HepG2 (cell line): ENCODE measurements around the gene LGI4. TPM values are rescaled to one million over a fixed set of nuclear protein-coding genes. Genes with fewer than 3 reads are reported as not detected.

Source experiments
- CEBPG ChIP-seq: IDR thresholded peaks from 2 replicates; pipeline ENCODE4 v1.6.1; 2016
- FOXK2 ChIP-seq: fragments of 450-650 bp; IDR thresholded peaks from 2 replicates; pipeline ENCODE4 v1.6.1; 2016
- MAFF ChIP-seq: IDR thresholded peaks from 2 replicates; pipeline ENCODE4 v1.6.1; 2011; ENCODE audit warnings: low read depth, low read length, improper control_type of control experiment
- MEF2D ChIP-seq: sonication (generic); formaldehyde crosslinking; IDR thresholded peaks from 2 replicates; pipeline ENCODE4 v1.5.1; 2020; ENCODE audit warnings: mild to moderate bottlenecking, missing genetic modification reagents
- NFE2 ChIP-seq: sonication (generic); formaldehyde crosslinking; IDR thresholded peaks from 2 replicates; pipeline ENCODE4 v1.4.0; 2020; ENCODE audit warnings: missing genetic modification reagents
- REXO4 ChIP-seq: sonication (generic); formaldehyde crosslinking; IDR thresholded peaks from 2 replicates; pipeline ENCODE4 v1.8.0; 2022; ENCODE audit warnings: missing genetic modification reagents, mild to moderate bottlenecking, borderline replicate concordance
- SNAPC2 ChIP-seq: sonication (generic); formaldehyde crosslinking; IDR thresholded peaks from 2 replicates; pipeline ENCODE4 v1.8.1; 2022; ENCODE audit warnings: mild to moderate bottlenecking, missing genetic modification reagents
- ZNF124 ChIP-seq: sonication (generic); formaldehyde crosslinking; IDR thresholded peaks from 2 replicates; pipeline ENCODE4 v1.4.0; 2020; ENCODE audit warnings: missing genetic modification reagents
- ZSCAN29 ChIP-seq: sonication (generic); formaldehyde crosslinking; conservative IDR thresholded peaks from 2 replicates; pipeline ENCODE4 v1.4.0; 2020; ENCODE audit warnings: mild to moderate bottlenecking, missing genetic modification reagents
- polyA plus RNA-seq, 8 experiments: library from polyadenylated mRNA; depleted of rRNA in 3 of 8; stranded (reverse) in 7 of 8; unstranded in 1 of 8; fragments of >200 nt; fragmentation: Illumina TruSeq in 4 of 8; extraction: Trizol in 4 of 8; gene quantifications; 2 replicates each; pipeline versions ENCODE4 v1.2.1 to v1.2.3, GENCODE V29; 2011 to 2016; ENCODE audit warnings: low read depth in 4 of 8, missing spikeins in 1 of 8, mixed read lengths in 1 of 8; ENCODE audit not compliant: insufficient read depth in 1 of 8
- total RNA-seq, 5 experiments: library from RNA; depleted of rRNA; stranded (reverse); fragments of >200 nt; fragmentation: Illumina TruSeq; extraction: Trizol; gene quantifications; 2 replicates each; pipeline ENCODE4 v1.2.3, GENCODE V29; 2016; ENCODE audit warnings: low read depth in 1 of 5
- TF ChIP-seq, protein P1 (sequence below): sonication (generic); formaldehyde crosslinking; IDR thresholded peaks from 2 replicates; pipeline ENCODE4 v1.5.0; 2020; ENCODE audit warnings: mild to moderate bottlenecking, missing genetic modification reagents
- TF ChIP-seq, protein P2 (sequence below): sonication (generic); formaldehyde crosslinking; IDR thresholded peaks from 2 replicates; pipeline ENCODE4 v1.5.0; 2020; ENCODE audit warnings: mild to moderate bottlenecking, low read depth, missing genetic modification reagents, borderline replicate concordance
- TF ChIP-seq, protein P3 (sequence below): sonication (generic); formaldehyde crosslinking; IDR thresholded peaks from 2 replicates; pipeline ENCODE4 v1.5.1; 2020; ENCODE audit warnings: mild to moderate bottlenecking, missing genetic modification reagents, borderline replicate concordance
- TF ChIP-seq, protein P4 (sequence below): sonication (generic); formaldehyde crosslinking; IDR thresholded peaks from one replicate; pipeline ENCODE4 v1.5.1; 2020; ENCODE audit warnings: mild to moderate bottlenecking, missing genetic modification reagents; ENCODE audit errors: not compliant biosample characterization

The LGI4 gene
- total and polyA plus RNA-seq, 2 of the 13 experiments (the other 11 are each of a cell fraction or from before 2014, with no cell fraction given), result 2.8 TPM; not detected in 1

DNA sequence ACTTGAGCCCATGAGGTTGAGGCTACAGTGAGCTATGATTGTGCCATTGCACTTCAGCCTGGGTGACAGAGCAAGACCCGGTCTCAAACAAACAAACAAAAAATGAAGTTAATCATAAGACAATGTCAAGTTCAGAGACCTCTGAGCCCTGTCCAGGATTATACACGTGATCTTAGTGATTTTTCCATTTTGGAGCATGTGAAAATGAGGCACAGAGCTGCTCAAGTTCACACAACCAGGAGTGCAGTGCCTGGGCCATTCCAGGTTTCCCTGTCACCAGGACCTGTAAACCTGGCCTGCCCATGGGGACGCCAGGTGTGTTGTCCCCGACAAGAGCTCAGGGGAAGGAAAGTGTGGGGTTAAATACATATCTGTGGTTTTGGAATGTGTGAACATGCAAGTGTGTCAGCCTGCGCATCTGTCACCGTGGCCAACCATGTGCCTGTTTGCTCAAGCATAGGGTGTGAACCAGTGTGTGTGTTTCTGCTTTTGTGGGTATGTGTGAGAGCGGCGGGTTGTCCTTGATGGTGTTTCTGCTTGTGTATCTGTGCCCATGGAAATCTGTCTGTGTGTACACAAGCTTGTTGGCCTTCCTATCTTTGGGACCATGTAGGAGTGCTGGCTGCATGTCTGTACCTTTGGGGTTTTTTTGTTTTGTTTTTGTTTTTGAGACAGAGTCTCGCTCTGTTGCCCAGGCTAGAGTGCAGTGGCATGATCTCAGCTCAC lies 2.3 kb upstream of the LGI4 start (continued):
- TF ChIP-seq, protein P1, sequence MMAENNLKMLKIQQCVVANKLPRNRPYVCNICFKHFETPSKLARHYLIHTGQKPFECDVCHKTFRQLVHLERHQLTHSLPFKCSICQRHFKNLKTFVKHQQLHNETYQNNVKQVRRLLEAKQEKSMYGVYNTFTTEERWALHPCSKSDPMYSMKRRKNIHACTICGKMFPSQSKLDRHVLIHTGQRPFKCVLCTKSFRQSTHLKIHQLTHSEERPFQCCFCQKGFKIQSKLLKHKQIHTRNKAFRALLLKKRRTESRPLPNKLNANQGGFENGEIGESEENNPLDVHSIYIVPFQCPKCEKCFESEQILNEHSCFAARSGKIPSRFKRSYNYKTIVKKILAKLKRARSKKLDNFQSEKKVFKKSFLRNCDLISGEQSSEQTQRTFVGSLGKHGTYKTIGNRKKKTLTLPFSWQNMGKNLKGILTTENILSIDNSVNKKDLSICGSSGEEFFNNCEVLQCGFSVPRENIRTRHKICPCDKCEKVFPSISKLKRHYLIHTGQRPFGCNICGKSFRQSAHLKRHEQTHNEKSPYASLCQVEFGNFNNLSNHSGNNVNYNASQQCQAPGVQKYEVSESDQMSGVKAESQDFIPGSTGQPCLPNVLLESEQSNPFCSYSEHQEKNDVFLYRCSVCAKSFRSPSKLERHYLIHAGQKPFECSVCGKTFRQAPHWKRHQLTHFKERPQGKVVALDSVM, result no peak
- no peak for TF ChIP-seq SNAPC2 (CRISPR knock-in tag)
- TF ChIP-seq, protein P2, sequence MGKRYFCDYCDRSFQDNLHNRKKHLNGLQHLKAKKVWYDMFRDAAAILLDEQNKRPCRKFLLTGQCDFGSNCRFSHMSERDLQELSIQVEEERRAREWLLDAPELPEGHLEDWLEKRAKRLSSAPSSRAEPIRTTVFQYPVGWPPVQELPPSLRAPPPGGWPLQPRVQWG, result no peak
- TF ChIP-seq MEF2D (CRISPR knock-in tag), result peak; percentile 88
- no peak for TF ChIP-seq NFE2 (CRISPR knock-in tag)
- peak; percentile 50; the same call in 1 of the 2 replicates for TF ChIP-seq FOXK2
- TF ChIP-seq ZNF124 (CRISPR knock-in tag), result no peak
- TF ChIP-seq MAFF, result no peak
- TF ChIP-seq, protein P3, sequence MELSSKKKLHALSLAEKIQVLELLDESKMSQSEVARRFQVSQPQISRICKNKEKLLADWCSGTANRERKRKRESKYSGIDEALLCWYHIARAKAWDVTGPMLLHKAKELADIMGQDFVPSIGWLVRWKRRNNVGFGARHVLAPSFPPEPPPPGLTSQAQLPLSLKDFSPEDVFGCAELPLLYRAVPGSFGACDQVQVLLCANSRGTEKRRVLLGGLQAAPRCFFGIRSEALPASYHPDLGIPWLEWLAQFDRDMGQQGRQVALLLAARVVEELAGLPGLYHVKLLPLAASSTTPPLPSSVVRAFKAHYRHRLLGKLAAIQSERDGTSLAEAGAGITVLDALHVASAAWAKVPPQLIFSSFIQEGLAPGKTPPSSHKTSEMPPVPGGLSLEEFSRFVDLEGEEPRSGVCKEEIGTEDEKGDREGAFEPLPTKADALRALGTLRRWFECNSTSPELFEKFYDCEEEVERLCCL (CRISPR knock-in tag), result no peak
- TF ChIP-seq, protein P4, sequence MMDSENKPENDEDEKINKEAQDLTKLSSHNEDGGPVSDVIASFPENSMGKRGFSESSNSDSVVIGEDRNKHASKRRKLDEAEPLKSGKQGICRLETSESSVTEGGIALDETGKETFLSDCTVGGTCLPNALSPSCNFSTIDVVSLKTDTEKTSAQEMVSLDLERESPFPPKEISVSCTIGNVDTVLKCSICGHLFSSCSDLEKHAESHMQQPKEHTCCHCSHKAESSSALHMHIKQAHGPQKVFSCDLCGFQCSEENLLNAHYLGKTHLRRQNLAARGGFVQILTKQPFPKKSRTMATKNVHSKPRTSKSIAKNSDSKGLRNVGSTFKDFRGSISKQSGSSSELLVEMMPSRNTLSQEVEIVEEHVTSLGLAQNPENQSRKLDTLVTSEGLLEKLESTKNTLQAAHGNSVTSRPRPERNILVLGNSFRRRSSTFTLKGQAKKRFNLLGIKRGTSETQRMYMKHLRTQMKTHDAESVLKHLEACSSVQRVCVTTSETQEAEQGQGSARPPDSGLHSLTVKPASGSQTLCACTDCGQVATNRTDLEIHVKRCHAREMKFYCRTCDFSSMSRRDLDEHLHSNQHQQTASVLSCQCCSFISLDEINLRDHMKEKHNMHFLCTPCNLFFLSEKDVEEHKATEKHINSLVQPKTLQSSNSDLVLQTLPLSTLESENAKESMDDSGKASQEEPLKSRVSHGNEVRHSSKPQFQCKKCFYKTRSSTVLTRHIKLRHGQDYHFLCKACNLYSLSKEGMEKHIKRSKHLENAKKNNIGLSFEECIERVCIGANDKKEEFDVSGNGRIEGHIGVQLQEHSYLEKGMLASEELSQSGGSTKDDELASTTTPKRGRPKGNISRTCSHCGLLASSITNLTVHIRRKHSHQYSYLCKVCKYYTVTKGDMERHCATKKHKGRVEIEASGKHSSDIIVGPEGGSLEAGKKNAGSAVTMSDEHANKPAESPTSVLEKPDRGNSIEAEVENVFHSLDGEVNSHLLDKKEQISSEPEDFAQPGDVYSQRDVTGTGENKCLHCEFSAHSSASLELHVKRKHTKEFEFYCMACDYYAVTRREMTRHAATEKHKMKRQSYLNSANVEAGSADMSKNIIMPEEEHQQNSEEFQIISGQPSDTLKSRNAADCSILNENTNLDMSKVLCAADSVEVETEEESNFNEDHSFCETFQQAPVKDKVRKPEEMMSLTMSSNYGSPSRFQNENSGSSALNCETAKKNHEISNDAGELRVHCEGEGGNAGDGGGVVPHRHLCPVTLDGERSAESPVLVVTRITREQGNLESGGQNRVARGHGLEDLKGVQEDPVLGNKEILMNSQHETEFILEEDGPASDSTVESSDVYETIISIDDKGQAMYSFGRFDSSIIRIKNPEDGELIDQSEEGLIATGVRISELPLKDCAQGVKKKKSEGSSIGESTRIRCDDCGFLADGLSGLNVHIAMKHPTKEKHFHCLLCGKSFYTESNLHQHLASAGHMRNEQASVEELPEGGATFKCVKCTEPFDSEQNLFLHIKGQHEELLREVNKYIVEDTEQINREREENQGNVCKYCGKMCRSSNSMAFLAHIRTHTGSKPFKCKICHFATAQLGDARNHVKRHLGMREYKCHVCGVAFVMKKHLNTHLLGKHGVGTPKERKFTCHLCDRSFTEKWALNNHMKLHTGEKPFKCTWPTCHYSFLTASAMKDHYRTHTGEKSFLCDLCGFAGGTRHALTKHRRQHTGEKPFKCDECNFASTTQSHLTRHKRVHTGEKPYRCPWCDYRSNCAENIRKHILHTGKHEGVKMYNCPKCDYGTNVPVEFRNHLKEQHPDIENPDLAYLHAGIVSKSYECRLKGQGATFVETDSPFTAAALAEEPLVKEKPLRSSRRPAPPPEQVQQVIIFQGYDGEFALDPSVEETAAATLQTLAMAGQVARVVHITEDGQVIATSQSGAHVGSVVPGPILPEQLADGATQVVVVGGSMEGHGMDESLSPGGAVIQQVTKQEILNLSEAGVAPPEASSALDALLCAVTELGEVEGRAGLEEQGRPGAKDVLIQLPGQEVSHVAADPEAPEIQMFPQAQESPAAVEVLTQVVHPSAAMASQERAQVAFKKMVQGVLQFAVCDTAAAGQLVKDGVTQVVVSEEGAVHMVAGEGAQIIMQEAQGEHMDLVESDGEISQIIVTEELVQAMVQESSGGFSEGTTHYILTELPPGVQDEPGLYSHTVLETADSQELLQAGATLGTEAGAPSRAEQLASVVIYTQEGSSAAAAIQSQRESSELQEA (CRISPR knock-in tag), result no peak
- no peak for TF ChIP-seq ZSCAN29 (CRISPR knock-in tag)
- peak; percentile 41; the same call in 1 of the 2 replicates for TF ChIP-seq CEBPG (CRISPR knock-in tag)
- TF ChIP-seq REXO4 (CRISPR knock-in tag), result no peak
